Tibial artery (tissue), 4 donors: ENCODE data around the gene FAM78A.
"Not testable (repeated sequence)": the region's sequence is repeated elsewhere in the genome, so short reads cannot be mapped to it uniquely, and the experiment has no call there.

Source experiments
- DNase-seq, 2 donors: peaks; one replicate each; pipeline ENCODE4 v3.0.0-alpha.2; 2019
- H3K27ac ChIP-seq, 2 donors: fragments of 200-600 bp; sonication (generic) in 1 of 2; 1 replicate in 1 of 2; 2 replicates in 1 of 2; pipeline ENCODE4 v1.5.1; 2018 to 2019; ENCODE audit warnings: mild to moderate bottlenecking in 1 of 2
- H3K27me3 ChIP-seq, 2 donors: fragments of 200-600 bp; sonication (generic) in 1 of 2; one replicate each; pipeline versions ENCODE4 v1.5.1 to v1.6.0; 2016 to 2019
- H3K36me3 ChIP-seq, 3 donors: fragments of 200-600 bp; sonication (generic) in 2 of 3; one replicate each; pipeline ENCODE4 v1.5.1; 2016 to 2019; ENCODE audit warnings: mild to moderate bottlenecking in 2 of 3
- H3K4me1 ChIP-seq, 4 donors: fragments of 200-600 bp; sonication (generic) in 2 of 4; 1 replicate in 3 of 4; 2 replicates in 1 of 4; pipeline ENCODE4 v1.5.1; 2016 to 2019
- H3K4me3 ChIP-seq, 2 donors: fragments of 200-600 bp; sonication (generic) in 1 of 2; 1 replicate in 1 of 2; 2 replicates in 1 of 2; pipeline ENCODE4 v1.5.1; 2018 to 2019; ENCODE audit warnings: mild to moderate bottlenecking in 2 of 2
- H3K9me3 ChIP-seq, 3 donors: fragments of 200-600 bp; sonication (generic) in 1 of 3; one replicate each; pipeline ENCODE4 v1.5.1; 2016 to 2019
- intact Hi-C: fragments of 100-400 bp; cut with DNase I; formaldehyde crosslinking; loops from one replicate; pipeline ENCODE4 v1.15.0; 2023; ENCODE audit warnings: low total_unique reads
- TF ChIP-seq, protein P1 (sequence below), 2 experiments: fragments of 200-600 bp in 1 of 2; fragments of 450-650 bp in 1 of 2; IDR thresholded peaks; one replicate each; pipeline ENCODE4 v1.5.1; 2017 to 2019; ENCODE audit warnings: antibody characterized with exemption in 2 of 2, mild to moderate bottlenecking in 1 of 2, moderate library complexity in 1 of 2

FAM78A gene

DNA sequence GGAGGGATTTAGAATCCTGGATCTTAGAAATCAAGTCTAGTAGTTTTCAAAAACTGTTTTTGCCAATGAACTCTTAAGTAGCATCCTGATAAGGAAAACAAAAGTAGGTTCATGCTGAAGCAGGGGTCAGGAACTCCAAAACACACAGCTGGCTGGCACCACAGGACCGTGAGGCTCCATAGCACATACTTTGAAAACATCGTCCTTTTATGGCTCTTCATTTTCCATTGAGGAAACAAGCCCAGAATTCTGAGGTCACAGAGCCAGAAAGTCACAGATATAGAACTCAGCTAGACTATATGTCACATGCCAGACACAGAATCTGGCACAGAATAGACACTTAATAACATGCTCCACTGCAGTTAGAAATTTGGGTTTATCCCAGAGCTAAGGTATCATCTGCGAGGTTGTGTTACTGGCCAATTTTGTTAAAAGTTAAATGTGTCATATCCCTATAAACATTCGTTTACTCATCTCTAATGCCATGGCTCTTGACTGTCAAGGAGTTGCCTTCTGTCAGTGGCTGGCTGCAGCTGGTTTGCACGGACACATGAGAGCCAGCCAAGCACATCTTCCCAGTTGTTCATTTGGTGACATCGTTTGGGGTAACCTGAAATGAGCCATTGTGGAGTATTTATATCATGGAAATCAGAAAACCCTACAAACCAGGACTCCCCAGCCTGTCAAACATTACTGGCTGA, 58.8 kb downstream of the FAM78A start:
- no peaks in the 10 kb centered on the region for H3K9me3 ChIP-seq
- no peak for DNase-seq
- peaks cover 0 to 16% (median 4%) of the 10 kb centered on the region in 4 donors for H3K4me1 ChIP-seq
- TF ChIP-seq, protein P1, sequence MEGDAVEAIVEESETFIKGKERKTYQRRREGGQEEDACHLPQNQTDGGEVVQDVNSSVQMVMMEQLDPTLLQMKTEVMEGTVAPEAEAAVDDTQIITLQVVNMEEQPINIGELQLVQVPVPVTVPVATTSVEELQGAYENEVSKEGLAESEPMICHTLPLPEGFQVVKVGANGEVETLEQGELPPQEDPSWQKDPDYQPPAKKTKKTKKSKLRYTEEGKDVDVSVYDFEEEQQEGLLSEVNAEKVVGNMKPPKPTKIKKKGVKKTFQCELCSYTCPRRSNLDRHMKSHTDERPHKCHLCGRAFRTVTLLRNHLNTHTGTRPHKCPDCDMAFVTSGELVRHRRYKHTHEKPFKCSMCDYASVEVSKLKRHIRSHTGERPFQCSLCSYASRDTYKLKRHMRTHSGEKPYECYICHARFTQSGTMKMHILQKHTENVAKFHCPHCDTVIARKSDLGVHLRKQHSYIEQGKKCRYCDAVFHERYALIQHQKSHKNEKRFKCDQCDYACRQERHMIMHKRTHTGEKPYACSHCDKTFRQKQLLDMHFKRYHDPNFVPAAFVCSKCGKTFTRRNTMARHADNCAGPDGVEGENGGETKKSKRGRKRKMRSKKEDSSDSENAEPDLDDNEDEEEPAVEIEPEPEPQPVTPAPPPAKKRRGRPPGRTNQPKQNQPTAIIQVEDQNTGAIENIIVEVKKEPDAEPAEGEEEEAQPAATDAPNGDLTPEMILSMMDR (IDR thresholded peaks at IDR 0.05), result no peak
- peaks cover 6 to 67% (median 12%) of the 10 kb centered on the region in 3 donors for H3K36me3 ChIP-seq
- H3K27ac ChIP-seq, result peak overlapping the region in 1 of 2 donors; percentile 38
- no peaks in the 10 kb centered on the region for H3K27me3 ChIP-seq
- intact Hi-C loops, result no loop called here
- no peak overlapping the region for H3K4me3 ChIP-seq

DNA sequence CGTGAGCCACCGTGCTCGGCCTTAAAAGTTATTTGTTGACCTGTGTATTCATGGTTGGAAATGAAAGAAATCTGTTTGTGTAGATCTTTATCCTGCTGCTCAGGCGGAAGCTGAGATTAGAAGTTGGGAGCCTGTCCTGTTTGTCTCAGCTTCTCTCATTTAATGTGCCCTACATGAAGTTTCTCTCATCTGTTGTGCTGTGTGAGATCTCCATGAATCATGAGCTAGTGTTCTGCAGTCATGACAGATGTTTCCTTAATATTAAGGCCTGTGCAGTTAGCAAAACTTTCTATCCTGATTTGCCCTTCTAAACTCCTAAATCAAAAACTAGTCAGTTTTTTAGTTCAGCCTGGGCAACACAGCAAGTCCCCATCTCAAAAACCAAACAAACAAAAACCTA, 59.5 kb downstream of the FAM78A start:
- TF ChIP-seq, protein P1 (IDR thresholded peaks at IDR 0.05), result no peak
- peak overlapping the region in 1 of 2 donors; percentile 38 for H3K27ac ChIP-seq
- no peaks in the 10 kb centered on the region for H3K27me3 ChIP-seq
- H3K4me3 ChIP-seq, result no peak overlapping the region
- peaks cover 12 to 67% (median 18%) of the 10 kb centered on the region in 3 donors for H3K36me3 ChIP-seq
- no peak for DNase-seq
- intact Hi-C loops, result no loop called here
- peaks cover 0 to 16% (median 4%) of the 10 kb centered on the region in 4 donors for H3K4me1 ChIP-seq
- H3K9me3 ChIP-seq, result peaks cover 0 to 4% (median 0%) of the 10 kb centered on the region in 3 donors

DNA sequence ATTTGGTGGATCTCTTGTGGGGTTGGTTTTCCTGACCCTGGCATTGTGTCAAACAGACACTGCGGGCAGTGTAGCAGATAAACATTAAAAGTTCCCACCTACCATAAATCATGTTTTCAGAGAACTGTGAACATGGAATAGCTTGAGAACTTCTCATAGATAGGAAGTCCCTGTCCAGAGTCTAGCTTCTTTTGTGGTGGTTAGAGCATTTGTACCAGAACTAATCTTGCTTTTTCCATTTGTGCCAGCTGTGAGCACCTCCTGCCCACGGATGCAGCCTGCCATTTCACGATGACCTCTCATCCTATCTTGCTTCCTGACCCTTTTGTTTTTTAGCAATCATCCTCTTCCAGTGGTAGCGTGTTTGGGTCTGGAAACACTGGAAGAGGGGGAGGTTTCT, 61.4 kb downstream of the FAM78A start:
- TF ChIP-seq, protein P1 (IDR thresholded peaks at IDR 0.05), result no peak
- no peak overlapping the region for H3K4me3 ChIP-seq
- intact Hi-C loops, result no loop called here
- peaks cover 0 to 16% (median 4%) of the 10 kb centered on the region in 4 donors for H3K4me1 ChIP-seq
- H3K9me3 ChIP-seq, result peaks cover 0 to 6% (median 0%) of the 10 kb centered on the region in 3 donors
- DNase-seq, result no peak
- H3K36me3 ChIP-seq, result peaks cover 20 to 65% (median 30%) of the 10 kb centered on the region in 3 donors
- no peak overlapping the region for H3K27ac ChIP-seq
- H3K27me3 ChIP-seq, result no peaks in the 10 kb centered on the region

DNA sequence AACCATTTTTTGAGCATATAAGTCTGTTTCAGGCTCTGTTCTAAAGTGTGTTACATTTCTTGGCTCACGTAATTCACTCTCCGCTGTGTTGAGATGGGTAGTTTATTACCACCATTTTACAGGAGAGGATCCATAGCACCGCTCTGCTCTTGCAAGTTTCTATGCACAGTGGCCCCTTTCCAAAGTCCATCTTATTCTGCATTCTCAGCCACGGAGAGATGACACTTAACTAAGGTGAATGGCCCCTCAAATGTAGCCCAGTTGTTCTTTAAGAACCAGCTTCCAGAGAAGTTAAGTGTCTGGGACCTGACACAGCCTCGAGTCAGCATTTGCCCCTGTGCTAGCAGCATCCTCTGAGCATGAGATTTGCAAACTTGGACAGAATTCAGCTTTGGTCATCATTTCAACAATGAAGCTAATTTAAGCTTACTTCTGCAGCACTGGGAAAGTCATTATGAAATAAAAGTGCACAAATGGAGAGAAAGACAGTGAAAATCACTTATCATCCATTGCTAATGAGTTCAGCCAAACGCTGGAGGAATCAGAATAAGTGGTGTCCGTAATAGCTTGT, 61.9 kb downstream of the FAM78A start:
- H3K4me1 ChIP-seq, result peaks cover 0 to 16% (median 4%) of the 10 kb centered on the region in 4 donors
- DNase-seq, result no peak
- no peak overlapping the region for H3K27ac ChIP-seq
- no peaks in the 10 kb centered on the region for H3K27me3 ChIP-seq
- TF ChIP-seq, protein P1 (IDR thresholded peaks at IDR 0.05), result no peak
- intact Hi-C loops, result no loop called here
- no peak overlapping the region for H3K4me3 ChIP-seq
- peaks cover 24 to 65% (median 30%) of the 10 kb centered on the region in 3 donors for H3K36me3 ChIP-seq
- peaks cover 0 to 6% (median 0%) of the 10 kb centered on the region in 3 donors for H3K9me3 ChIP-seq

DNA sequence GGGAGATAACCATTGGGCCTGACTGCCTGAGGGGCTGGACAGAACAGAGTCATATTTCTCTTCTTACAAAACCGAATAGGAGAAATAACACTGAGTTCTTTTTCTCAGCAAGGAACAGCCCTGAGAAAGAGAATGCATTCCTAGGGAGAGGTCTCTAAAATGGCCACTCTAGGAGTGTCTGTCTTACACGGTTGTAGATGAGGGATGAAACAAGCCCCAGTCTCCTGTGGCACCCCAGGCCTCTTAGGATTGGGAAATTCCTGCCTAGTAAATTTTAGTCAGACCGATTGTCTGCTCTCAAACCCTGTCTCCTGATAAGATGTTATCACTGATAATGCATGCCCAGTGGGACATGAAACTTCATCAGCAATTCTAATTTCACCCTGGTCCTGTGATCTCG, 64.4 kb downstream of the FAM78A start:
- H3K9me3 ChIP-seq, H3K4me3 ChIP-seq, H3K4me1 ChIP-seq, H3K27me3 ChIP-seq, DNase-seq, H3K27ac ChIP-seq, intact Hi-C loops: not testable (repeated sequence)
- peaks cover 34 to 66% (median 48%) of the 10 kb centered on the region in 3 donors for H3K36me3 ChIP-seq
